Ectodermal cell (in vitro differentiated cells): ENCODE data around the gene PFKFB3.
"Not testable (repeated sequence)": the region's sequence is repeated elsewhere in the genome, so short reads cannot be mapped to it uniquely, and the experiment has no call there.

Experiments used
- H3K27ac ChIP-seq: 2 replicates; pipeline ENCODE4 v1.7.0; 2013; ENCODE audit warnings: mild to moderate bottlenecking, low read depth, low read length; ENCODE audit not compliant: insufficient read depth, poor library complexity, severe bottlenecking
- H3K27me3 ChIP-seq: 2 replicates; pipeline ENCODE4 v1.7.0; 2013; ENCODE audit warnings: mild to moderate bottlenecking, low read length; ENCODE audit not compliant: insufficient read depth, control insufficient read depth, poor library complexity, severe bottlenecking
- H3K36me3 ChIP-seq: one replicate; pipeline ENCODE4 v1.7.0; 2013; ENCODE audit warnings: low read length; ENCODE audit not compliant: control insufficient read depth, insufficient read depth
- H3K4me1 ChIP-seq: one replicate; pipeline ENCODE4 v1.7.0; 2013; ENCODE audit warnings: low read length; ENCODE audit not compliant: control insufficient read depth, insufficient read depth
- H3K4me3 ChIP-seq: 2 replicates; pipeline ENCODE4 v1.7.0; 2013; ENCODE audit warnings: low read depth, low read length, control low read depth; ENCODE audit not compliant: insufficient read depth
- H3K9me3 ChIP-seq: 2 replicates; pipeline ENCODE4 v1.7.0; 2013; ENCODE audit warnings: mild to moderate bottlenecking, low read length, moderate library complexity; ENCODE audit not compliant: control insufficient read depth
- WGBS, 2 experiments: methylation state at CpG; one replicate each; pipeline ENCODE4 v1.1.7; 2013; ENCODE audit warnings: missing lambda C conversion rate in 2 of 2; 5-methylcytosine and 5-hydroxymethylcytosine counted together

Gene PFKFB3

GRCh38 chr10:6191569-6191968 lies 11.2 kb upstream of the PFKFB3 start:
- Histone ChIP-seq H3K4me3 (no peak overlapping the region), H3K9me3 (no peaks in the 10 kb centered on the region), H3K27ac (no peak overlapping the region), H3K36me3 (no peaks in the 10 kb centered on the region), H3K4me1 (no peaks in the 10 kb centered on the region), H3K27me3 (no peaks in the 10 kb centered on the region)
- 94 to 95% methylated on average over 19 of the region's 19 CpGs for WGBS, 2 experiments

GRCh38 chr10:6193342-6193741 lies 9.4 kb upstream of the PFKFB3 start:
- not testable (repeated sequence) for H3K36me3 ChIP-seq, H3K27me3 ChIP-seq, H3K27ac ChIP-seq, H3K4me3 ChIP-seq, H3K4me1 ChIP-seq, H3K9me3 ChIP-seq
- WGBS, 2 experiments = 93 to 95% methylated on average over 5 of the region's 5 CpGs

GRCh38 chr10:6194311-6194710 lies 8.4 kb upstream of the PFKFB3 start:
- Histone ChIP-seq H3K27me3 (peaks cover 12% of the 10 kb centered on the region), H3K36me3 (no peaks in the 10 kb centered on the region), H3K27ac (no peak overlapping the region), H3K4me1 (no peaks in the 10 kb centered on the region), H3K9me3 (no peaks in the 10 kb centered on the region), H3K4me3 (no peak overlapping the region)
- WGBS, 2 experiments = 96% methylated on average over 6 of the region's 6 CpGs

- Histone ChIP-seq H3K36me3 (no peaks in the 10 kb centered on the region), H3K9me3 (no peaks in the 10 kb centered on the region), H3K4me1 (no peaks in the 10 kb centered on the region), H3K27me3 (peaks cover 23% of the 10 kb centered on the region), H3K4me3 (no peak overlapping the region), H3K27ac (no peak overlapping the region)
- 88 to 91% methylated on average over 6 of the region's 6 CpGs for WGBS, 2 experiments
Observed at GRCh38 chr10:6195376-6195775, 7.4 kb upstream of the PFKFB3 start.

GRCh38 chr10:6195846-6196245 lies 6.9 kb upstream of the PFKFB3 start:
- 87 to 90% methylated on average over 9 of the region's 9 CpGs for WGBS, 2 experiments
- Histone ChIP-seq H3K4me3 (no peak overlapping the region), H3K4me1 (peaks cover 2% of the 10 kb centered on the region), H3K9me3 (no peaks in the 10 kb centered on the region), H3K27ac (no peak overlapping the region), H3K27me3 (peaks cover 28% of the 10 kb centered on the region), H3K36me3 (no peaks in the 10 kb centered on the region)

- 90 to 91% methylated on average over 6 of the region's 6 CpGs for WGBS, 2 experiments
- peaks cover 34% of the 10 kb centered on the region for H3K27me3 ChIP-seq
- not testable (repeated sequence) for H3K36me3 ChIP-seq, H3K9me3 ChIP-seq, H3K4me1 ChIP-seq, H3K27ac ChIP-seq, H3K4me3 ChIP-seq
Observed at GRCh38 chr10:6196524-6196923, 6.2 kb upstream of the PFKFB3 start.

- Histone ChIP-seq H3K9me3 (no peaks in the 10 kb centered on the region), H3K4me1 (peaks cover 13% of the 10 kb centered on the region), H3K4me3 (no peak overlapping the region), H3K27ac (no peak overlapping the region), H3K36me3 (no peaks in the 10 kb centered on the region), H3K27me3 (peaks cover 42% of the 10 kb centered on the region)
- WGBS, 2 experiments = 93 to 97% methylated on average over 2 of the region's 2 CpGs
Observed at GRCh38 chr10:6197321-6197720, 5.4 kb upstream of the PFKFB3 start.

- Histone ChIP-seq H3K36me3 (no peaks in the 10 kb centered on the region), H3K4me3 (no peak overlapping the region), H3K27me3 (peaks cover 45% of the 10 kb centered on the region), H3K4me1 (peaks cover 13% of the 10 kb centered on the region), H3K9me3 (no peaks in the 10 kb centered on the region), H3K27ac (no peak overlapping the region)
- WGBS, 2 experiments = 88 to 94% methylated on average over 6 of the region's 6 CpGs
Observed at GRCh38 chr10:6198171-6198570, 4.6 kb upstream of the PFKFB3 start.

- WGBS, 2 experiments = 92% methylated on average over 5 to 6 of the region's 6 CpGs
- Histone ChIP-seq H3K27me3 (peaks cover 45% of the 10 kb centered on the region), H3K9me3 (no peaks in the 10 kb centered on the region)
Observed at GRCh38 chr10:6199131-6199733, 3.5 kb upstream of the PFKFB3 start.

GRCh38 chr10:6200440-6200733 lies 2.3 kb upstream of the PFKFB3 start:
- H3K4me3 ChIP-seq = no peak overlapping the region

More at GRCh38 chr10:6199131-6199733, 3.5 kb upstream of the PFKFB3 start:
- H3K4me1 ChIP-seq = peaks cover 13% of the 10 kb centered on the region
- no peaks in the 10 kb centered on the region for H3K36me3 ChIP-seq
- no peak overlapping the region for H3K27ac ChIP-seq
- no peak overlapping the region for H3K4me3 ChIP-seq

More at GRCh38 chr10:6200440-6200733, 2.3 kb upstream of the PFKFB3 start:
- Histone ChIP-seq H3K36me3 (no peaks in the 10 kb centered on the region), H3K9me3 (no peaks in the 10 kb centered on the region), H3K27ac (no peak overlapping the region), H3K27me3 (peaks cover 49% of the 10 kb centered on the region), H3K4me1 (peaks cover 16% of the 10 kb centered on the region)
- 46 to 90% methylated on average over 1 to 2 of the region's 6 CpGs for WGBS, 2 experiments
